HG02798 (cell line): ENCODE measurements around the gene ERC2.
"Not testable (repeated sequence)": the region's sequence is repeated elsewhere in the genome, so short reads cannot be mapped to it uniquely, and the experiment has no call there.

Experiments
- ATAC-seq: cut with Tn5 transposase; IDR thresholded peaks from one replicate; pipeline ENCODE4 v1.9.1; 2021; ENCODE audit warnings: mild to moderate bottlenecking; ENCODE audit not compliant: unreplicated experiment, poor library complexity

Gene ERC2

GRCh38 chr3:55505776-55506175, 962.5 kb downstream of the ERC2 start:
- no peak for ATAC-seq

- ATAC-seq = not testable (repeated sequence)
Measured at GRCh38 chr3:55505102-55505501, 963.2 kb downstream of the ERC2 start.

GRCh38 chr3:55501905-55502304, 966.4 kb downstream of the ERC2 start:
- no peak for ATAC-seq

- no peak for ATAC-seq
Measured at GRCh38 chr3:55500555-55501330, 967.5 kb downstream of the ERC2 start.

DNA sequence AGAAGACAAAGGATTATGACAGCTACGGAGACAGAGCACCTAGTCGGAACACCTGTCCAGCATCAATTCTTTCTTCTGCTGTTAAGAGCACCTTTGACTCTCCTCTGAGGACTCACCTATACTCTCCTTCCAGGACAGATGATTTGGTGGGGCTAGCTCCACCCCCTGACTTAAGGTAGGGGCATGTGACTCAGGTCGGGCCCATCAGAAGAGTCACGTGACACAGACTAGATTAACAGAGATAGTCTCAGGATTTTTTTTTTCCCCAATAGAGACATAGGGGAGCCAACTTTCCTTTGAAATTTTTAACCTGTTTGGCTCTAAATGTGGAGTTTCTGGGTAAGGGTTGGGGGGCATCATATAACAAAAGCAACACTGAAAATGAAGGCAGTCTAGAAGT, 969.7 kb downstream of the ERC2 start:
- no peak for ATAC-seq

DNA sequence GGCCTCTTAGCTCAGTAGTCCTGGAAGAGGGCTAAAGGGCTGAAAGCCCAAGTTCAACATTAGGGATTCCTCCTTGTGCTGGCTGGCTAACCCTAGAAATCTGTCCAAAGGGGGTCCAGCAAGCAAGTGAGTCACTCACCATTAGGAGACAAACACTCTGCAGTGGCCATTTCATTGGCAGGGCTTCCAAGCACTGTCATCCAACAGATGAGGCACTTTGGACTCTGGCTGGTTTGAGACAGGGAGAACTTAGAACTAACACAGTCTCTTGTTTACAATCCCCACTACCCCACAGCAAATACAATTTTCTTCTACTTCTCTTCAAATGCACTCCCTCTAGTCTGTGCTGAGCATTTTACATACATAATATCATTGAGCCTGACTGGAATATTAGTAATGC, 971.0 kb downstream of the ERC2 start:
- ATAC-seq = no peak

- ATAC-seq = no peak
Measured at GRCh38 chr3:55494976-55495375, 973.3 kb downstream of the ERC2 start.

DNA sequence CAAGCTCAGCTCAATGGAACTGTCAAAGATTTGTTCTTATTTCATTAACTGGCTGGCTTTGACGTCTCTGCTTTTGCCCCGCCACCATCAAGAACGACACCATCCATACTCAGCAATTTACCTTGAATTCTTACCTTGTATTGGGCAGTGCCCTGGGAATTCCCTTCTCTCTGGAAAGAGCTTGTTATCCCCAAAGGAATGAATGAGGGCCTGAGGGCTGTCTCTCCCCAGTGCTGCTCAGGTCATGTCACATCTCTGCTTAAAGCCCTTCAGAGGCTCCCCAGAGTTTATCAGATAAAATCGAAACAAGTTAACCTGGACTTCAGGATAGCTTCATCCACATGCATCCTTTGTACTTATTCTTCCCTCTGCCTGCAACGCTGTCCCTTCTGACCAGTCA, 975.3 kb downstream of the ERC2 start:
- no peak for ATAC-seq

- ATAC-seq = no peak
Measured at GRCh38 chr3:55491296-55491816, 976.9 kb downstream of the ERC2 start.

GRCh38 chr3:55490276-55490913, 977.9 kb downstream of the ERC2 start:
- ATAC-seq = no peak

DNA sequence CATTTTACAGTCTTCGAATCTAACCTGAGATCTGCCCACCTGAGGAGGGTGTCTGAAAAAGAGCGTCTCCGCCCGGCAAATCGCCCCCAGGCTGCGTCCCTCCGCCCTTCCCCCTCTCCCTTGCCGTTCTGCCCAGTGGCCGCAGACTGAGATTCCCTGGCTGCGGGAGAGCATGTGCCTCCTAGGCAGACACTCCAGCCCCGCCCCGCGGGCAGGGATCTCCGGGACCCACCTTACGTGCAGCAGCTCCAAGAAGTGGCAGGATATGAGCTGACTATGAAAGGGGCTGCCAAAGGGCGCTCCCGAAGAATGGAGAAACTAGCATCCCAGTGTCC, 978.5 kb downstream of the ERC2 start:
- no peak for ATAC-seq

GRCh38 chr3:55488398-55489055, 979.7 kb downstream of the ERC2 start:
- ATAC-seq = peak; percentile 33

DNA sequence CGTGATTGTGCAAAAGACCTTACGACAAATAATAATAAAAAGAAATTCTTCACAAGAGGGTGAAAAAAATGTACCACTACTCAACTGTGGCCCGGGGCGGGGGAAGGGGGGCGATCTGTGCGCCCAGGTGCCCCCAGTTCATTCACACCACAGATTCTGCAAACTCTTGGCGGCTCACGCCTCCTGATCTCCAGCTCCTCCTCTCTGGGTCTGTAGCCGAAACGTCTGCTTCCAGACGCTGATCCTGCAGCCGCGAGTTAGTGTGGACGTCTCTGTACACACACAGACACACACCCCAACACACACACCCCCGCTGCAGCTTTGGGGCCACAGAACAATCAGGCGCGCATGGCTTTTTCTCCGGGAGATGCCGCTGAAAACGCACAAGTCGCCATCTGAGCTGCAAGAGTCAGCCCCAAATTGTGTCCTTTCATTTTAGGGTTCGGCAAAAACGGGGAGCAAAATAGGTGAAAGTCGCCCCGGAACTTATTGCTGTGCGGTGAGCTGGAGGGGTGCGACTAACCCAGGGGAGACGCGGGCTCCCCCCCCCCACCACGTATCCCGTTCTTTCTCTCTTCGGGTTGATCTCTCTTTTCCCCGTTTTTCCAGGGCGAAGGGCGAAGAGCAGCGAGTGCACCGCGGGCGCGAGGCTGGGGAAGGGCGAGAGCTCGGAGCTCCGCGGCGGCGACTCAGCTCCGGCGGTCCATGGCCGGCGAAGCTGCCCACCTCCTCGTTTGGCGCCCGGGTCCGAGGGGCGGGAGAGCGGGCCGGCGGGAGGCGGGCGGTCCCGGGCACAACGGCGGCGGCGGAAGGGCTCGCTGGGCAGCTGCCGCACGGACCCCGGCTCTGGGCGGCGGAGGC, 980.7 kb downstream of the ERC2 start:
- no peak for ATAC-seq

GRCh38 chr3:55486857-55487380, 981.3 kb downstream of the ERC2 start, which contains the start of gene WNT5A:
TSS of gene WNT5A (minus strand) at chr3:55487306. CDS start at chr3:55486985, 321 bp downstream.
- no peak for ATAC-seq

DNA sequence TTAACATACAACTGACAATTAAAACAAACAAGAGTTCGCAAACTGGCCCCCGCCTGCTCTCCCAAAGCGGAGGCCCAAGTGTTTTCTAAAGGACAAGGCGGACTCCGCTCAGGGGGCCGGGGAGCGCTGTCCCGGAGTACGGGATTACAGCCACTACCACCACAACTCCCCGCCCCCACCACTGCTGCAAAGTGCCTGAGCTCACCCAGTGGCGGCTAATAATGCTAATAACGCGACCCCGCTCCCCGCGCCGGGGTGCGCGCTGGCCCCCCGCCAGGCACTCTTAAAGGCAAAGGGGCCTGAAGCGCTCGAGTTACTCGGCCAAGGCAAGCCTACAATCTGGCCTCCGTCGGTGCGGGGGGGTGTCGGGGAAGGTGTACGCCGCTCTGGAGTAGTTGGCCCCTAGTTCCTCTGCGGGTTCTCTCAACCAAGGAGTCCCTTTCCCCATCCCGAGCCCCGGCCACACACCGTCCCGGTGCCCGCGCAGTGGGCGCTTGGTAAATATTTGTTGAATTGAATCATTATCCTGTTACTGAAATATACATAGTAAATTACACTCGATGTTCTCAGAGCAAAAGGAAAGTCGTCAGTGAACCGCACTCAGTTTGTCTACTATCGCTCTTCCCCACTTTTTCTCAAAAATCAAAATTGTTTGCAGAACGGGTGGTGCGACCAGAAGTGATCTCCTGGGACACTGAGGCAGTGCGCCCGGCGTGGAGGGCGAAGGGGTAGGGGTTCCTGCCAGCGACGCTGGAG, 982.0 kb downstream of the ERC2 start:
- no peak for ATAC-seq

DNA sequence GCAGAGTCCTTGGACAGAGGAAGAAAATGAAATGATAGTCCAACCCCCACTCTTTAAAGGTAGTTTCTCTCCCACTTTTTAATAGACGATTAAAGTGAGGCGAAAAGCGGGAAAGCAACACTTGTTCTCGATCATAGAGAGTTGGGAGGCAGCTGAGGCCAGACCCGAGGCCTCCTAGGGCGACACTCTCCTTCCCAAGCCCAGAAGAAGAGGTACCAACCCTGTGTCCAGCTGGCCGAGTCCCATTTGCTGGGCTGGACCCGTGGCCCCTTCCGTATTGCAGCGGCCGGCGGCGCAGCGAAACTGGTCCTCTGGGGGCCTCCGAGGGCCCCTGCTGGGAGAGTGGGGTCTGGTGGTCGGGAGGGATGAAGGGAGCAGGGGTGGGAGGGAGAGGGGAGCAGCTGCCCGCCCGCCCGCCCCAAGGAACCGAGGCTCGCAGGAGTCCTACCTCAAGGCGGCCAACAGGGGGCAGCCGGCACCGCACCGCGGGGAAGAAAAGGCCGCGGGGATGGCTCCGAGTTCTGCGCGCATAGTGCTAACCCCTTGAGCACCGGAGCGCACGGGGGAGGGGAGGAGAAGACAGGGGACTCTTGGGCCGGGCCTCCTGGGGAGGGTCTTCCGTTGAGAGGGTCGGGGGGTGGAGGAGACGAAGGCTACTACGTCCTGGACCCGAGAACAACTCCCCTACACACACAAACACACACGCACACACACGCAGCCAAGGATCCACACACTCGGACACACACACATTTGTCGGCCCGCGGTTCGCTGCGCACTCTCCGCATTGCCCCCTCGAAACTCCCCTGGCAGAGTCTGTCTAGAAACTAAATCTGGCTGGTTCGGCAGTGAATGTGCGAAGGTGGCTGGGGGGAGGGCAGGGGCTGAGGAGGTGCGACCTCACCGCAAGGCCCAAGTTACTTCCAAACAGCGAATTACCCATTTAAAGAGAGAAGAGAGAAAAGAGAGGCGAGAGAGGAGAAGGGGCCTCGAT, 983.2 kb downstream of the ERC2 start:
- ATAC-seq = peak; percentile 70

DNA sequence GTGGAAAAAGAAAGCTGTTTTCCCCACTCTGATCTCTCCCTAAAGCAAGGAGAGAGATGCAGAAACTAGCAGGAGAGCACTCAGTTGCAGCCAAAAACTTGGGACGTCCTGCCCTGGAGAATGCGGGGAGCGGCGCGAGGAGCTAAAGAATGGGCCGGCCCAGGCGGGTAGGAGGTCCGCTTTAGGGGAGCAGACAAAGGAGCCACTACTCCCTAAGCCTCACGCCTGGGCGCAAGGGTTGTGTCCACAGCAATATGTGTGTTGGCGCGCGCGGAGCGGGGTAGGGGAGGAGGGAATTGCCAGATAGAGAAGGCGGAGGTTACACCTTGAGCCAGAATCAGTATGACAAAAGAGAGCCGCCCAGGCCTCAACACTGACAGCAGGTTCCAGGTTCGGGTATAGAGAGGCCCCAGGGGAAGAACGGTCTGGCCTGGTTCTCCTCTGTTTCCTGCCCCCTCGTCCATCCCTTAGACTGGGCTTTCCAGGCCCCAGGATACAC, 984.0 kb downstream of the ERC2 start:
- ATAC-seq = no peak
